ENCODE results near the gene TNS3.

The TNS3 gene

DNA sequence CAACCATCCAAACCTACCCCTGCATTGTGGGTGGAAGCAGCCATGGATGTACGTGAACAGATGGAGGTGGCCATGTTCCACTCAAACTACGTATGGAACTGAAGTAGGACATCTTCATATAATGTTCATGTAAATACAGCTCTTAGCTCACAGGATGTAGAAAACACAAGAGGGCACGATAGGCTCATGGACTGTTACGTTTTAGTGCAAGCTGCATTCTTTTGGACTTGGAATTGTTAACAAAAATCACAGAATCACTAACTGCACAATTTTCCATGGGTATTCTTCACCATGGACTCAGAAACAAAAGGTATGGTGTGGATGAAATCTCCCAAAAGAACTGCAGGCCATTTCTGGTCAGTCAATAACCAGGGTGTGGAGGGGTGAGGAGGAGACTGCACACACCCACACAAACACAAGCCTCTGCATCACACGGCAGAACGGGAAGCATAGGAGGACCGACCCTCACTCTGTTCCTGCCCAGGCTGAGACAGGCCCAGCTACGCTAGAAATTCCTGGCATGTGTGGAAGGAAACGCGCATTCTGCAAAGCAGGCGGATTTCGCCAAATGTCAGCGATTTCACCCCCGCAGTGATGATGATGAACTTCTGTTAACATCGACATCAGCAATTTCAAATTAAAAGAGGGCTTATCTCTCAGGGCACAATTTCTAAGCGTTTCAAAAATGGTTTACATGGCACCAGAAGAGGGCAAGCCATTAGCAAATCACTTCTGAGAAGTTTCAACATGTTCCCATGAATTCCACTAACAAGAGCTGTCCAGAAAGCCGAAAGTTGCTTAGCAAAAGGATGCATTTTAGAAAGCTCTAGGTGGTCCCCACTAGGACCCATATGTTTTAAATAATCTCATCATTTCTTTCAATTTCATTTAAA is 149.0 kb downstream of the TNS3 start:
- Histone ChIP-seq H3K36me3 (ENCODE audit: insufficient read depth, low read length) (no peaks in the 10 kb centered on the region), H3K4me1 (ENCODE audit: insufficient read depth, low read length) (no peaks in the 10 kb centered on the region), H3K9ac (ENCODE audit: low read depth, low read length) (no peak overlapping the region), H3K9me3 (ENCODE audit: control insufficient read depth, insufficient read depth, low read length) (no peaks in the 10 kb centered on the region)

DNA sequence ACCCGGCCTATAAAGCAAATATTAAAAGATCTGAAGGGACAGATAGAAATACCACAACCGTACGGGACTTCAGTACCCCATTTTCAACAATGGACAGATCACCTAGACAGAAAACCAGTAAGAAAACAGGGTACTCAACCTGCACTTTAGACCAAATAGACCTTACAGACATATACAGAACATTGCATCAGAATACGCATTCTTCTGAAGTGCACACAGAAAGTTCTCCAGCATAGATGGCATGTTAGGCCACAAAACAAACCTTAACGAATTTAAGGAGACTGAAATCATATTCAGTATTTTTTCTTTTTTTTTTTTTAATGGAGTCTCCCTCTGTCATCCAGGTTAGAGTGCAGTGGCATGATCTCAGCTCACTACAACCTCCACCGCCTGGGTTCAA is 151.5 kb downstream of the TNS3 start:
- Histone ChIP-seq H3K9me3 (ENCODE audit: control insufficient read depth, insufficient read depth, low read length) (no peaks in the 10 kb centered on the region), H3K9ac (ENCODE audit: low read depth, low read length) (no peak overlapping the region), H3K36me3 (ENCODE audit: insufficient read depth, low read length) (no peaks in the 10 kb centered on the region), H3K4me1 (ENCODE audit: insufficient read depth, low read length) (no peaks in the 10 kb centered on the region)

DNA sequence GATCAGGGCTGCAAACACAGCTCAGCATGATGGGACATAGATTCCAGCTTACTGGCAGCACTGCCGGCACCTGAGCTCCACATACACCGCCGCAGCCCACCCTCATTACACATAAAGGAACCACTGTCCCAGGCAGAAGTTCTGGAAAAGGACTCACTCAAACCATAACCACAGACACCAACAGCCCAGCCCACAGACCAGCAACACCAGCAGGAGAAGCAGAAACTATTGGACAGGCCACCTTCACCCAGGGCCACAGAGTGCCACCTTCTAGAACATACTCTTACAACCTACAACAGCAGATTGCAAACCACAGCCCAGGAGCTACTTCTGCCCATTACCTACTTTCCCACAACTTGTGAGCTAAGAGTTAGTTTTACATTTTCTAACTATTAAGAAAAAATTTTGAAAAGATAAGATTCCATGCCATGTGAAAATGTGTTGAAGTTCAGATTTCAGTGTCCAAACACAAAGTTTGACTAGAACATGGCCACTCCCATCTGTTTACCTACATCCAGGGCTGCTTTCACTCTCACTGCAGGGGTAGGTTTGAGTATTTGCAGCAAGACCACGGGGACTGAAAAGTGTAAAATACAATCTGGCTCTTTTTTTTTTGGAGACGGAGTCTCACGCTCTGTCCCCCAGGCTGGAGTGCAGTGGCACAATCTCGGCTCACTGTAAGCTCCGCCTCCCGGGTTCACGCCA is 153.0 kb downstream of the TNS3 start:
- Histone ChIP-seq H3K9ac (ENCODE audit: low read depth, low read length) (no peak overlapping the region), H3K9me3 (ENCODE audit: control insufficient read depth, insufficient read depth, low read length) (no peaks in the 10 kb centered on the region), H3K4me1 (ENCODE audit: insufficient read depth, low read length) (no peaks in the 10 kb centered on the region), H3K36me3 (ENCODE audit: insufficient read depth, low read length) (no peaks in the 10 kb centered on the region)

- Histone ChIP-seq H3K9ac (ENCODE audit: low read depth, low read length) (no peak overlapping the region), H3K9me3 (ENCODE audit: control insufficient read depth, insufficient read depth, low read length) (no peaks in the 10 kb centered on the region), H3K4me1 (ENCODE audit: insufficient read depth, low read length) (no peaks in the 10 kb centered on the region), H3K36me3 (ENCODE audit: insufficient read depth, low read length) (no peaks in the 10 kb centered on the region)
Measured at GRCh38 chr7:47428052-47428767, 153.7 kb downstream of the TNS3 start.

DNA sequence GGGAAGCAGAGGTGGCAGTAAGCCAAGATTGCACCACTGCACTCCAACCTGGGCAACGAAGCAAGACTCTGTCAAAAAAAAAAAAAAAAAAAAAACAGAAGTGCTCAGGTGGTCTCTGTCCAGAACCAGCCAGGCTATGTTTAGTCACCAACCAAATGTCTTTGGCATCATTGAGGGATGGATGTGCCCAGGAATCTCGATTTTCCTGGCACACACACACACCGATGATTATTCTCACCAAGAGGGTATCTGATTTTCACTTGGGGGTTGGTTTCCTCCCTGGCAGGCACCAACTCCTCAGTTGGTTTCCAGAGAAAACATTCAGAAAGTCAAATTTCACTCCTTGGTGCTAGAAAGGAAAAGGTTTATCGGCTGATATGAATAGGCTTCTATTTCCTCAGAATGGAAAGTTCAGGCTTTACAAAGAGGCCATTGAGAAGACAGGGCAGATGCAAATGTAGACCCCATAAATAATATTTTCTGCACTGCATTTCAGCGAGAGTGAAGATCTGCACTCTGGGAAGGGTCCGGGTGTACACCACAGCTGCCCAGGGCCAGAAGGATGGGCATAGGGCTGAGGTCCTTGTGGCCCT is 154.8 kb downstream of the TNS3 start:
- Histone ChIP-seq H3K9ac (ENCODE audit: low read depth, low read length) (no peak overlapping the region), H3K36me3 (ENCODE audit: insufficient read depth, low read length) (no peaks in the 10 kb centered on the region), H3K4me1 (ENCODE audit: insufficient read depth, low read length) (no peaks in the 10 kb centered on the region), H3K9me3 (ENCODE audit: control insufficient read depth, insufficient read depth, low read length) (no peaks in the 10 kb centered on the region)

- Histone ChIP-seq H3K9me3 (ENCODE audit: control insufficient read depth, insufficient read depth, low read length) (no peaks in the 10 kb centered on the region), H3K9ac (ENCODE audit: low read depth, low read length) (no peak overlapping the region), H3K4me1 (ENCODE audit: insufficient read depth, low read length) (no peaks in the 10 kb centered on the region), H3K36me3 (ENCODE audit: insufficient read depth, low read length) (no peaks in the 10 kb centered on the region; the same call in 1 of the 2 replicates)
Measured at GRCh38 chr7:47424523-47424922, 157.4 kb downstream of the TNS3 start.

DNA sequence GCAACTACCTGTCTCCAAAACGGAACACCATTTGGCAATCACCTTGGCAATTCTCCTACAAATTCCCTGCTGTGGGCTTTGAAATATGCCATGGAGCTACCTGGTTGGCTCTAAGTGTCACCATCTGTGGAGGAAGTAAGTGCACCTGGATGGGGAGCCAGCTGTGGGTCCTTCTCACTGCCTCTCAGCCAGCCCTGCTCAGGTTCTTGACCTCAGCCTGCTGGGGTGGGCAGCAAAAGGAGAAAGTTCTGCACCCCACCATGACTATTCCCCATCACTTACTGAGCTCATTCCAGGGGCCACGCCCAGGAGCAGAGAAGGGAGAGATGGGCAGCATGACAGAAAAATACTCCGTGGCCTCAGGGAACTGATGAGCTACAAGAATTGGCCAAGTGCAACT is 158.7 kb downstream of the TNS3 start:
- no peak overlapping the region for H3K9ac ChIP-seq (ENCODE audit: low read depth, low read length)
- H3K9me3 ChIP-seq (ENCODE audit: control insufficient read depth, insufficient read depth, low read length), result no peaks in the 10 kb centered on the region
- H3K4me1 ChIP-seq (ENCODE audit: insufficient read depth, low read length), result no peaks in the 10 kb centered on the region
- no peaks in the 10 kb centered on the region; the same call in 1 of the 2 replicates for H3K36me3 ChIP-seq (ENCODE audit: insufficient read depth, low read length)

- H3K9ac ChIP-seq (ENCODE audit: low read depth, low read length), result no peak overlapping the region
- no peaks in the 10 kb centered on the region; the same call in 1 of the 2 replicates for H3K36me3 ChIP-seq (ENCODE audit: insufficient read depth, low read length)
Measured at GRCh38 chr7:47422611-47423010, 159.3 kb downstream of the TNS3 start.

GRCh38 chr7:47421456-47421855 is 160.5 kb downstream of the TNS3 start:
- Histone ChIP-seq H3K9me3 (ENCODE audit: control insufficient read depth, insufficient read depth, low read length) (no peaks in the 10 kb centered on the region), H3K36me3 (ENCODE audit: insufficient read depth, low read length) (no peaks in the 10 kb centered on the region; the same call in 1 of the 2 replicates)

More at GRCh38 chr7:47422611-47423010, 159.3 kb downstream of the TNS3 start:
- no peaks in the 10 kb centered on the region for H3K9me3 ChIP-seq (ENCODE audit: control insufficient read depth, insufficient read depth, low read length)
- no peaks in the 10 kb centered on the region for H3K4me1 ChIP-seq (ENCODE audit: insufficient read depth, low read length)

GRCh38 chr7:47420122-47420780 is 161.7 kb downstream of the TNS3 start:
- Histone ChIP-seq H3K9ac (ENCODE audit: low read depth, low read length) (no peak overlapping the region), H3K36me3 (ENCODE audit: insufficient read depth, low read length) (no peaks in the 10 kb centered on the region; the same call in 1 of the 2 replicates), H3K9me3 (ENCODE audit: control insufficient read depth, insufficient read depth, low read length) (no peaks in the 10 kb centered on the region), H3K4me1 (ENCODE audit: insufficient read depth, low read length) (no peaks in the 10 kb centered on the region)

More at GRCh38 chr7:47421456-47421855, 160.5 kb downstream of the TNS3 start:
- Histone ChIP-seq H3K9ac (ENCODE audit: low read depth, low read length) (no peak overlapping the region), H3K4me1 (ENCODE audit: insufficient read depth, low read length) (no peaks in the 10 kb centered on the region)

- Histone ChIP-seq H3K4me1 (ENCODE audit: insufficient read depth, low read length) (no peaks in the 10 kb centered on the region), H3K9me3 (ENCODE audit: control insufficient read depth, insufficient read depth, low read length) (no peaks in the 10 kb centered on the region), H3K36me3 (ENCODE audit: insufficient read depth, low read length) (no peaks in the 10 kb centered on the region; the same call in 1 of the 2 replicates), H3K9ac (ENCODE audit: low read depth, low read length) (no peak overlapping the region)
Measured at GRCh38 chr7:47419471-47419870, 162.4 kb downstream of the TNS3 start.

DNA sequence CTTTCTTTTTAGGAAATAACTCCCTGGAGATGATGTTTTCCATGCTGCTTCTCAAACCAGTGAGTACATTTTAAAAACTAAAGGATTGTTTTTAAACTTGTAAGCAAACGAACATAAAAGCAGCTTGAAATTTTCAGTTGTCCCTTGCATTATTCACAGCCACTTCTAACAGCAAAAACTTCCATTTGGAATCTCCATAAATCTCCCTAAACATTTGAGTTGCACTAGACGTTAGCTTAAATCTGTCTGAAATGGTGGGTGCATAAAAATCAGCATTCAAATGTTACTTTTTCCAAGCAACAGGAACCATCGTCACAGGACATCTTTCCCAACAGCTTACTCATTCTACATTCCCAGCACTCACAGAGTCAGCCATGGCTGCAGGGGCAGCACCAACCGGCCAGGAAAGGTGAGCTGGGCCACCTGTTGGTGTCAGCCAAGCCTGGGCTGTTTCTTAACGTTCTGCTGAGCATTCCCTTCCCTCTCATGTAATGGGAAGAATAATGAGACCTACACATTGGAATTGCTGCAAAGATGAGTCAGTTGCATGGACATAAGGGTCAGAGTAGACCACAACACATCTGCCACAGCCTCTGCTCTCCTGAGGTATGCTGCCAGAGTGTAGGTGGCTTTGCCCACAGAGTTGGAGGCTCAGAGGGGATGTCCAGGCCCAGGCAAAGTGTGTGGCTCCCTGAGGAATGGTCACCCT is 163.2 kb downstream of the TNS3 start:
- H3K9ac ChIP-seq (ENCODE audit: low read depth, low read length), result no peak overlapping the region
- H3K4me1 ChIP-seq (ENCODE audit: insufficient read depth, low read length), result no peaks in the 10 kb centered on the region
- H3K36me3 ChIP-seq (ENCODE audit: insufficient read depth, low read length), result no peaks in the 10 kb centered on the region; the same call in 1 of the 2 replicates
- H3K9me3 ChIP-seq (ENCODE audit: control insufficient read depth, insufficient read depth, low read length), result no peaks in the 10 kb centered on the region
